HG02970 (cell line): ENCODE results near the gene POLN.

Experiments
- ATAC-seq: cut with Tn5 transposase; IDR thresholded peaks from one replicate; pipeline ENCODE4 v1.9.1; 2021; ENCODE audit warnings: mild to moderate bottlenecking, moderate library complexity, moderate number of reproducible peaks; ENCODE audit not compliant: unreplicated experiment, low FRiP score

POLN gene

DNA sequence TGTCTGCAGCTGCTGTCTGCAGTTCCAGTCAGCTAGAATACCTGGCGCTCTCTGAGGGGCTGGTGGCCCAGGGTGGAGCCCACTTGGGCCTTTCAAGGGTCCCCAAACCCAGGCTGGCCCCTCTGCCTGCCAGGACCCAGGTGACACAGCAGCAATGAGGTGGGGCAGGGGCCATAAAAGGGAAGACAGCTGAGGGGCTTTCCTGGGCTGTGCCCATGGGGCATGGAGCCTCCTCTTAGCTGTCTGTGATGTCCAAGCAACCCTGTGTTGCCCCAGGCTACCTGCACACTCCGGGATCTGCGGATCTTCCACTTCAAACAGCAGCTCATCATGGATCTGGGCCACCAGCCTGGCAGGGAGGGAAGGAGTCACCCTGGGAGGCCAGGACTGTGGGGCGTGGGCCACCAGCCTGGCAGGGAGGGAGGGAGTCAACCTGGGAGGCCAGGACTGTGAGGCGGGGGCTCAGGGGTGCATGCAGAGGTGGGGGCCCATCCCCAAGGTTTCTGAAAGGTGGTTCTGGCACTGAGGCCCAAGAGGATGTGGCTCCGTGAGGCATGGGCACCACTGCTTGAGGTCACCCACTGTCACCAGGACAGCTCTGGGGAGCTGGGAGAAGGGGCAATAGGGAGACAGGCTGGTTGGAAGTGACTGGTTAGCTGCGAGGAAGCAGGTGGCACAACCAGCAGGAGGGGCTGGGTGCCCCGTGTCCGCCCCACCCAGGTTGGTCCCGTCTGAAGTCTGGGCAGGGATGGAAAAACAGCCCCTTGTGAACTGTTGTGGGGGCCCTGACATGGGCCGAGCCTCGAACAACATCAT lies 166.5 kb downstream of the POLN start:
- no peak for ATAC-seq

DNA sequence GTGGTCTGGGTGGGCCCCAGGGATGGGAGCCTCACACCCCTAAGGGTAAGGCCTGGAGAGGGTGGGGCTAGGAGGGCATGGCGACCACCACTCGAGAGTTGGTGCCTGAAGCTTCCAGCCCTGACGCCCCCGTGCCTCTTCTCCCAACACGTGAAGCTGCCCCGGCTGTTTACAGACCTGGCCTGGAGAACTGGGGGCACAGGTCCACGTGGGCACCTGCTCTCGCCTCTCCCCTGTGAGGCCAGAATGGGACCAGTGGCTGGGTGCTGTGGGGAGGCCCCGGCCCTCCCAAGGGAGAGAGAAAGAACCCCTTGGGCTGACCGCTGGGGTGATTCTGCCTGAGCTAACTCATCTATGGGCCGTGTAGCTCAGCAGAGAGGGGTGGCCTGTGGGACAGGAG lies 167.3 kb downstream of the POLN start:
- no peak for ATAC-seq

DNA sequence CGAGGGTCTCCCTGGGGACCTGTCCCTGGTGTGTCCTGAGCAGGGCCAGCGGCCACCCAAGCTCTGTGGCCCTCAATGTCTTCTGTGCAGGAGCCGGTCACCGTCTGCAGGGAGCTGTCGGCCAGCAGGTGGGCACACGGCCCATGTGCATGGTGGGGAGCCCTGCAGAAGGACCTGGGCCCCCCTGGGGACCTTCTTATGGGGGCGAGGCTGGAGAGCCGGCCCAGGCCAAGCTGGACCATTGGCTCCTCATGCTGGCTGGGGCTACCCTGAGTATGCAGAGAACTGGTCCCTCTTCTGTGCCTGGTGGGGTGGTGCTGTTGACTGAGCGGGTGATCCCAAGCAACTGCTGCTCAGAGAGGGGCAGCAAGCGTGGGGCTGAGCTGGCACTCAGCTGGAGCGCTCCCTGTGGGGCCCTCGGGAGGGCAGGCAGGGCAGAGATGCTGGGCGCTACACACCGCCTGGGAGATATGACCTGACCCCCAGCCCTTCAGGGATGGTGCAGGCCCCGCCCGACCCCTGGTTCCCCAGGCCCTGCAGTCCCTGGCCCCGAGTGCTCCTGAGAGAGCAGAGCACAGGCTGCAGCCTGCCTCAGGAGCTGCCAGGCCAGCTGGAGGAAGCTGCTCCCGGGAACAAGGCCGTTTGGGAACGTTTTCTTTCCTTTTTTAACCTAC lies 168.0 kb downstream of the POLN start:
- ATAC-seq, result no peak

DNA sequence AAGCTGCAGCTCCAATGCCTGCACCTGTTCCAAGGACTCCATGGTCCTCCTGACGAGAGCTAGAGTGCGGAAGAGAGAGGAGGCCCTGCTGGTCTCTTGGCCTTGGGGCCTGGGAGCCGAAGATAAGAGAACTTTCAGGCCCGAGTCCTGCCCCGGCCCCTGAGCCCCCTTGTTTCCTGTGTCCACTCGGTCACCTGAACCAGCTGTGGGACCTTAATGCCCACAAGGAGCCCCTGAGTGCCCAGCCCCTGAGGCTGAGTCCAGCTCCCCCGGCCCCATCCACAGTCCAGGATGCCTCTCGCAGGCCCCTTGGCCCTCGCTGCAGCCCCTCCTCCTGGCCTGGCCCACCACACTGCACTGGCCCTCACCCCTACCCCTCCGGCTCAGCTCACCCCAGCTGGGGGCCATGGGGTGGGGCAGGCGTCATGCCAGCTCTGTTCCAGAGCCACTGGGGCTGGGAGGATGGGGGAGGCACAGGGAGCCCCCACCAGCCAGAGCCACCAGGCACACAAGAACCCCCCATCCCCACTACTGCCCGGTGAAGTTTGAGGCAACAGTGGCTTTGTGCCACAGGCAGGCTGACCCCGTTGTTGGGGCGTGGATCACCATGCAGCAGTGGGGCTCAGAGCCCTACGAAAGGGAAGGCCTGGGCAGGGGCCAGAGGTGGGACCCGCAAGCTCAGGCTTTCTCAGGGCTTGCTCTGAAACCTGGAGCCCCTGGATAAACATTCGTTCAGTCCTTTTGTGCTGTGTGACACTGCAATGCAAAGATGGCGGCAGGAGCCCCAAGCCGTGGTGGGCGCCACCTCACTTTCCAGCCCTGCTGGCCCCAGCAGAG lies 168.7 kb downstream of the POLN start:
- ATAC-seq, result no peak

DNA sequence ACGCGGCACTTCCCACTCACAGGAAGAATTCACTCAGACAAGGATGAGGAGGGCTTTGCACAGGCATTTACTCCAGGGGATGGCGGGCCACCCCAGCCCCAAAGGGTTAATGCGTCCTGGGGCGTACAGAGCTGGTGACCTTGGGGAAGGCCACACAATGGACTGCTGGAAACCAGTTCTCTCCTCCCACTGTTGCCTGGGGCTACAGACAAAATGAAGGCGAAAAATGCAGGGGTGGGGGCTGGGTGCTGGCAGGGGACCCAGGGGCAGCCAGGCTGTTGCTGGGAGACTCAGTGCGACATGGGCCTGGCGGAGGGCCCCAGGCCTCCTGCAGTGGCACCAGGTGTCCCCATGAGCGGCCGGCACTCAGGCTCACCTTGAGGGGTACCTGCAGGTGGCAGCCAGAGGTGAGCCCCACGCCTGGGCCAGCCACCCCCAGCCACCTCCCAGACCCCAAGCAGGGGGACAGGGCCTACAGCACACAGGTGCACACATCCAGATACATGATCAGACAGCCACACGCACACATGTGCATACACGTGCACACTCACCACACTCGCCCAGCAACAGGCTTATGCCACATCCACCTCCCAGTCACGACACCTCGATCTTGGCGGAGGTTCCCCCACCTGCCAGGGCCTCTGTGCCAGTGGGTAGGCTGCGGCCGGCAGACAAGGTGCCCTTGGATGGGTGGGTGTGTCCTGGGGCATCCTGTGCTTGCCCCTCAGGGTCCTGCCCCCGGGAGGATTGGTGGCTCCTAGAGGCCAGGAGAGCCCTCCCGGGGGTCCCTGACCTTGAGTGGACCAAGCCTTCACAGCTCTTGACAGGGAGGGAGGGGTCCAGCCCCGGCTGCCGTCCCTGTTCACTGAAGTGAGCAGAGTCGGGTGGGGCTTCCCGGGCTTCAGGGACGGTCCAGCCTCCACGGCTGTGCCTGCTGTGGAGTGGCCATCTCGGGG lies 169.7 kb downstream of the POLN start:
- ATAC-seq, result no peak

DNA sequence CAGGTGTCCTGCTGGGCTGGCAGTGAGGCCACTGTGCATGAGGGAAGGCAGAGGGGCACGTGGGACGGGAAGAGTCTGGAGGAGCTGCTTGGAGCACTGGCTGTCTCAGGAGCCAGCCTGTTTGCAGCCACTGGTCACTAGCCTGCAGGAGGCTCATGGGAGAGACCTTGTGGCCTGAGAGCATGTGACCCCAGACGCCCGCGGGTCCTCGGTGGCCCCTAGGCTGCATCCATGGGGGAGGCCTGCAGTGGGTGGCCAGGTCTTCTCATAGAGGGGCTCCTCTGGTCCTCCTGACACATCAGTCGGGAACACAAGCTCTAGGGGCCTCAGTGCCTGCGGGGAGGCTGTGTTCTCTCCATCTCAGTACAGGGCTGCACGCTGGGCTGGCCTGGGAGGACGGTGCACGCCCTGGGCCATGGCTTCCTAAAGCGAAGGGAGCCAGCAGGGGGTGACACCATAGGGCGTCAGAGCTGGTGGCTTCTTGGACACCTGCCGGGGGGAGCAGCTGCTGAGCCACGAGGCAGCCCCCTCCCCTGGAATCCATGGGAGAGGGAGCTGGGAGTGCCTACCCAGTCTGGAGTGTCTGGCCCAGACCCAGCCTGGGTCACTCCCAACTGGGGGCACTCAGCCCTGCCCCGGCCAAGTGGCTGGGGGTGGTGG lies 170.5 kb downstream of the POLN start:
- ATAC-seq, result no peak

DNA sequence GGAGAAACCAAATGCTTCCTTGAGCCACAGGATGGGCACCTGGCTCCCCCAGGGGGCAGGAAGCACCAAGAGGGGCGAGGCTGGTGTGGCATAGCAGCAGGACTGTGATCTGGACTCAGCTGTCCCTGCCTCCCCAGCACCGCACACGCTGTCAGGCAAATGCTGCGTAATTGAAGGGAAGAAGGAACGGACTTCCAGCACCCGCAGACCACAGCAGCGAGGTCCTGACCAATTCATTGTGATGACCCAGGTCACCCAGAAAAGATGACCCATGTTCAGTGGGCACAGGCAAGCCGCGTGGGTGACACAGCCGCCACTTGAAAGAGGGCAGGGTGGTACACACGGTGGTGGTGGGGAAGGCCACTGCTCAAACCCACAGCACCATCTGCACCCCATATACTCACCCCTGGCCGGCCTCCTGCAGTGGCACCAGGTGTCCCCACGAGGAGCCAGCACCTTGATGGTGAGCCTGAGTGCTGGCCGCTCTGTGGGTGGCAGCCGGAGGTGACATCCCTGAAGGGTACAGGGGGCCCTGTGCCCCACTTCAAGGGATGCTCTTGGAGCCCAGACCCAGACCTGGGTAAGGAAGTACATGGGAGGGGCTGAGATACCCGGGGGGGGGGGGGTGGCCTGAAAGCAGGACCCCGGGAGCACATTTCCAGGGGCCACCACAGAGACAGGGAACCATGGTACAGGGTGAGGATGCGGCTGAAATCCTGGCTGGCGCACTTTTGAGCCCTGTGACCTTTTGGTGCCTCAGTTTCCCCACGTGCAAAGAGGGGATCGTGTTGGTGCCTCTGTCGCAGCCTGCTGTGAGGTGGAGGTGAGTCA lies 171.3 kb downstream of the POLN start:
- ATAC-seq, result no peak

DNA sequence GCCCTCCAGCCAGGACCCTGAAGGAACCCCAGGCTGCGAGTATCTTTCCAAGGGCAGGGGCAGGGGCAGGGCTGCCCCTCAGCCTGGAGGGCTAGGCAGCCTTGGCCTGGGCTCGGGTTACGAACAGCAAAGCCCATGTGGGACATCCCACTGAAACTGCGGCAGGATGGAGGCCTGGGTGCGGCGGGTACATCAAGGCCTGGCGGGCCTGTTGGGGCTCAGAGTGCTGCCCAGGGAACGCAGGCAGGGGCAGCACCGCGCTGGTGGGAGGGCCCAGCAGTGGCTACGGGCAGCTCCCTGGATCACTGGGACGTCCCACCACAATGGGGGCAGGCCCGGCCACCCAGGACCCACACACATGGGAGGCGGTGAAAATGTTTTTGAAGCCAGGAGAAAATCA lies 171.9 kb downstream of the POLN start:
- ATAC-seq, result no peak

DNA sequence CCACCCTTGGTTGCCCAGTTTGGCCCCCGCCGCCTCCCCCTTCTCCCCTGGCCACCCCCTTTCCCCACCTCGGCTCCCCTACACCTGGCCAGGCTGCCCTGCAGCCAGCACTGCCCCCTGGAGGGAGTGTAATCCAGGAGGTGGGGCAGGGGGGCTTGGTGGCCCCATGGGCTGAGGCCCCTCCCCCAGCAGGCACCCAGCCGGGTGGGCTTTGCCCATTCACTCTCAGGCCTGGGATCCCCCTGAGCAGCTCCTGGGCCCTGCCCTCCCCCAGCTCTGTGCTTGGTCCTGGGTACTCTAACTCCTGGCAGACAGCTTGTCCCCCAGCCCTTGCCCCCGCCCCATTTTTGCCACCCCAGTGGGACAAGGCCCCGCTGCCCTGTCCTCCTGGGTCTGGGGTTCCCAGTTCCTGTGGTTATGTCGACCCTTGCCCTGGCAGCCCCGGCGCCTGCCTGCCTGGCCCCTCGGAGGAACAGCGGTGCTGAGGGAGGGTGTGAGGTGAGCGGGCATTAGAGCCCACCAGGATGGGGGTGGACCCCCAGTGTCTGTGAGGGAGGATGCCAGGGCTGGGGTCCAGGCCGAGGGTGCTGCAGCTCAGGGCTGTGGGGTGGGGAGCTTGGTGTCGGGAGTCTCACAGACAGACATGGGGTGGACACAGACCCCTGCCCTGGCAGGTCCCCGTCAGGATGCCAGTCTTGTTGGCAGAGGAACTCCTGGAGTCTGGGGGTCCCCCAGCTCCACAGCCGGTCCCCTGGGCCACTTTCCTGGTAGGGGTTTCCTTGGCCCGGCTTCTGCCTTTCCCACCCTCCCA lies 172.6 kb downstream of the POLN start:
- ATAC-seq, result no peak

DNA sequence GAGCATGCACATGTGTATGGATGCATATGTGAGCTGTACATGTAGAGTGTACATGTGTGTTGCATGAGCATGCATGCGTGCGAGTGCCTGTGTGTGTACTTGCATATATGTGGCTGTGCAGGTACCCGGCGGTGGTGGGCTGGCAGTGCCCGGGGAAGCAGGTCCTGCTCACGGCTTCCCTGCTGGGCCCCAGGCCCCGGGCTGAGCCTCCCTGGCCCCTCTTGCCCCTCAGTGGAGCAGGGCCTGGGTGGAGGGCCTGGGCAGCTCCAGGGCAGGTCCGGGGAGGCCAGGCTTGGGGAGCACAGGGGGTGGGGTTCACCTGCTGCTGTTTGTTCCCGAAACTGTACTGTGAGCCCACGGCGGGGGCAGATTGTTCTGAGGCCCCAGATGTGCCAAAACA lies 173.4 kb downstream of the POLN start:
- no peak for ATAC-seq

DNA sequence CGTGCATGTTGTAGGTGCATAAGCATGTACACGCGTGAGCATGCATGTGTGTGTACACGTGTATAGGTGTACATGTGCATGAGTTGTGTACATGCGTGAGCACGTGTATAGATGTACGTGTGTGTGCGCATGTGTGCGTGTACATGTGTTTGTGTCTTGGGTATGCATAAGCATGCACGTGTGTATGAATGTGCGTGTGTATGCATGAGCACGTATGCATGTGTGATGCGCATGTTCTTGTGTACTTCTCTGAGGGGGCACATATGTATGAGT lies 173.8 kb downstream of the POLN start:
- no peak for ATAC-seq

DNA sequence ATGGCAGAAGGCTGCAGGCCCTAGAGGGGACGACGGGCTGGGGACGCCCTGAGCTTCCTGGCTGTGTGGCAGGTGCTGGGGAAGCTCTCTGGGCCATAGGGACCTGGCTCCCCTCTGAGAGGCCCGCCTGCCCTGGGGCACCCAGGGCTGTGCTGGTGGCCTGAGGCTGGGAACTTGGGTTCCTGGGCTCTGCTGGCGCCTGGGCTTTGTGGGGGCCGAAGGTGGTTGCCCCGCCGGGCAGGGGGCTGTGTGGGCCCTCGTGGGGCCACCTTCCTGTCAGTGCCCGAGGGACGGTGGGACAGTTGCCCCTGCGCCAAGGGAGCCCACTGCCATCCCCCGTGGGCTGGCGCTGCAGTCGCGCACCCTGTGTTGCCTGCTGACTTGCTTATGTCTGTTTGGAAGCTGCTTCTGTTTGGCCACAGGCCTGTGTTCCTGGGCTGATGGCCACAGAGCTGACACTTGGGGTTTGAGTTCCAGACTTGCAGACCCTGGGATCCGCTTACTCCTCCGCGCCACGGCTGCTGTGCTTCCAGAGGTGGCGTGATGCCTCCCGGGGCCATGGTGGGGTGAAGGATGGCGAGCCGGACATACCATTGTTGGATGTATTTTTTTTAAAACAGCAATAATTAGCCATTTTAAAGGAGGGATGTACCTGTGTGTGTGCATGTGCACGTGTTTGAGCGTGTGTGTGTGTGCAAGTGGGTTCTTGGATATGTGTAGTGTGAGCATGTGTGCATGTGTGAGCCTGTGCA lies 174.3 kb downstream of the POLN start:
- ATAC-seq, result no peak

DNA sequence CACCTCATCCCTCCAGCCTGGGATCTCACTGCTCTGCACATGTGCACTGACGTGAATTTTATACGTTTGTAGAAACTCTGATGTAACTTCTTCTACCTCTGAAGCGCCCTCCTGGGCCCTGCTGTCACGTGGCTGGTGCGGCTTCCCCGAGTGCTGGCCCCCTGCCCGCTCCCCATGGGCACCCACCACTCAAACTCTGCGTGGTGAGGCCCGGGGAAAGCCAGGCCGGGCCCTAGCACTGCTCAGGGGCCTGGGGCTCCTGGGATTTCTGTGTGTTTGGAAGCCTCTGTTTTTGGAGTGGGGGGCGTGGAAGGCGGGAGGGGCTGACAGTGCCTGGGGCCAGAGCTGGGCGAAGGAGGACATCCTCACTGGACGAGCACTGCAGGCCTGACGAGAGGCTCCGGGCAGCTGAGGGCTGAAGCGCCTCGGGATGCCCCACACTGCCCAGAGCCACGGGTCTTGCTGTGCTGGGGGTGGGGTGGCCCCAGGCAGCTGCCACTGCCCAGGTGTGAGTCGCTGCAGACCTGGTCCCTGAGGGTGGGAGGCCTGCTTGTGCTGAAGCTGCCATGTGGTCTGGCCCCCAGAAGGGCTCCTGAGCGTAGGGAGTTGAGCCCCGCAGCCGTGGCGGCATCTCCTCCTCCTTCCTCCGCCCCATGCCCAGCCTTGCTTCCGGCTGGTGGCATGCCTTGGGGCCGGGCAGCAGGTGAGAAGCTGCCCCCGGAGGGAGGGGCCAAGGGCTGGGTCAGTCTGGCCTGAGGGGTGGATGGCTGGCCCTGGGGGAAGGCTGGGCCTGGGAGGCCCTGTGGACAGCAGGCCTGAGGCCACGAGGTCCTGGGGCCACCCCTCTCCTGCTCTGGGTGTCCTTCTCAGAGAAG lies 175.1 kb downstream of the POLN start:
- no peak for ATAC-seq

DNA sequence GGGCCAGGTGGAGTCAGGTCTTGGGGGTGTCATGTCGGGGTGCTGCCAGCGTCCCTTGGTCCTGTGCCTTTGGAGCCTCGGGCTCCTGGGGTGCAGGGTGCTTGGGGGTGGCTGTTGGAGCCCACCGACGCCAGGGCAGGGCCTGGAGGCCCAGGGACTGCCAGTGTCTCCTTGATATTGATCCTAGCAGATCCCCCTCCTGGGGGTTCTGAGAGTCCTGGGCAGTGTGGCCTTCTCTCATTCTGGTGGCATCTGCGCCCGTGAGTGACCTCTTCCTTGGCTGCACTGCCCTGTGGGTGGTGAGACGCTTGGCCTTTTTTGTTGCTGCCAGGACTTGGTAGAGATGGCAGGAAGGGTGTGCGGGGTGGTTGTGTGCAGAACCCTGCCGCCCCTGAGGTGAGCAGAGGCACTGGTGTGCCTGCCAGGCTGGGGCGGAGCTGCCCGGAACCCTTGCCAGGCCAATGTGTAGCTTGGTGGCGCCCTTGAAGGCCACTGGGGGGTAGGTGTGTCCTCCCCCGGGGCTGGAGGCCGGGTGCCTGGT lies 175.8 kb downstream of the POLN start:
- ATAC-seq, result no peak

DNA sequence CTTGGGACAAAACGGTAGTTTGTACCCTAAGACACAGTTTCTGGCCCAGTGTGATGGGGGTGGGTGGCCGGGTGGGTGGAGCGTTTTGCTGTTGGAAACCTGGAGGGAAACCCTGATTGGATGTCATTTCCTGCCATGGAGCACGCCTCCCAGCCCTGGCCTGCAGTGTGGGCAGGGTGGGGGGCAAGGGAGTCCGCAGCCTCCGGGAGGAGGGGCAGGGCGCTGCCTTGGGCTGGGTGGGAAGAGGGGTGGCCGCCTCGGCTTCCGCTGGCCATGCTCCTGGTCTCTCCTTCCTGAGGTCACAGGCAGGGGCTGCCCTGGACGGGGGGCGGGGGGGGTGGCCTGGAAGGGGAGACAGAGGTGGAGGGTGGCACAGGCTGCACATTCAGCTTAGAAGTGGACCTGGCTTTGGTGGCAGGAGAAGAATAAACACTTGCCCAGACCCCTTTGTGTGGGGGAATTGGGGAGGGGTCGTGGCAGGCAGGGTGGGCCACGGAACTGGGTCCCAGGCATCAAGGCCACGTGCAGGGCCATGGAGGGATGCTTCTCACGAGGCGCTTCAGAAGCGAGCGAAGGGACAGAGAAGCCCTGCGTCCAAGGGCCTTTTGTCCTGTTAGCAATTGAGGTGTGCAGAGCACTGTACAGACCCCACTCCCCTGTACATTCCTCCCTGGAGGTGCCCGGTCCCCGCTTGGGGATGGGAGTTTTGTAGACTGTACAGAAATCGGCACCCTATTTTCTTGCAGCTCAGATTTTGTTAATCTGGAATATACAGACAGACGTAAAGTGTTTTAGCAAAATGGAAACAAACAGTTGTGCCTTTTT lies 176.6 kb downstream of the POLN start:
- no peak for ATAC-seq
